Erythroblast (primary cell): Measurements from ENCODE around the gene CAMK2G.

Experiments
- GATA1 ChIP-seq: IDR thresholded peaks from 2 replicates; pipeline ENCODE4 v1.6.1; 2011; ENCODE audit warnings: low read depth, mild to moderate bottlenecking, control low read depth, low read length, moderate library complexity
- POLR2A ChIP-seq: IDR thresholded peaks from 2 replicates; pipeline ENCODE4 v1.6.1; 2011; ENCODE audit warnings: mild to moderate bottlenecking, low read length

GRCh38 chr10:73779539-73780197, 94.7 kb downstream of the CAMK2G start:
- no peak for TF ChIP-seq POLR2A
- no peak for TF ChIP-seq GATA1
